T-helper 2 cell treated with Interferon-gamma antibody and Interleukin-4, amounts not matched to agents 5 μg/mL and 100 μg/mL, for 36 hours (primary cell): ENCODE data around the gene ADAMTS3.
"Not testable (repeated sequence)": the region's sequence is repeated elsewhere in the genome, so short reads cannot be mapped to it uniquely, and the experiment has no call there.

Experiments
- DNase-seq: peaks from one replicate; pipeline ENCODE4 v3.0.0; 2021; ENCODE audit warnings: low spot score
- H3K27ac Mint-ChIP-seq: one replicate; pipeline ENCODE4 v1.8.0; 2021; ENCODE audit warnings: mild to moderate bottlenecking, mixed read lengths
- H3K27me3 Mint-ChIP-seq: one replicate; pipeline ENCODE4 v1.8.0; 2021; ENCODE audit warnings: low read depth, mixed read lengths
- H3K36me3 Mint-ChIP-seq: one replicate; pipeline ENCODE4 v1.8.0; 2021; ENCODE audit warnings: low read depth, mixed read lengths
- H3K4me1 Mint-ChIP-seq: one replicate; pipeline ENCODE4 v1.8.0; 2021; ENCODE audit warnings: low read depth, mixed read lengths
- H3K4me3 Mint-ChIP-seq: one replicate; pipeline ENCODE4 v1.8.0; 2022; ENCODE audit warnings: mild to moderate bottlenecking, moderate library complexity, mixed read lengths
- H3K9me3 Mint-ChIP-seq: one replicate; pipeline ENCODE4 v1.8.0; 2021; ENCODE audit warnings: mixed read lengths

ADAMTS3 gene

DNA sequence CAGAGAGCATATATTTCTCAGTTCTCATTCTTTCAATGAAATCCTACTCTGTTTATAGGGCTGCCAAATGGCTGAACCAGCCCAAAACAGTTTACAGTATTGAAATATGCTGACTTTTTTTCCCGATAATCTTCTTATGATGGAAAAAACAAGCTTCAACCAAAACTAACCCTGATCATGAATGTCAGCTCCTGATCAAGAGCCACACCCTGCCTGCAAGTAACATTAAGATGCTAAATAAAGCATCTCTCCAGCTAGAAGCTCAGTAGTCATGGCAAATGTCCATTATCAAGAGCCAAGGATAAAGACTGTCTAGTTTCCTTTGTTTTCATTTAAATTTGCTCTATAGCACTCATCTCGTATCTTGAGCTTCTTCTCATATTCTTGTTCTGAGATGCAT is 136.0 kb downstream of the ADAMTS3 start:
- Mint-ChIP-seq H3K4me1 (no peaks in the 10 kb centered on the region), H3K36me3 (no peaks in the 10 kb centered on the region), H3K4me3 (no peak overlapping the region), H3K27ac (no peak overlapping the region), H3K9me3 (no peaks in the 10 kb centered on the region), H3K27me3 (no peaks in the 10 kb centered on the region)
- DNase-seq, result no peak

DNA sequence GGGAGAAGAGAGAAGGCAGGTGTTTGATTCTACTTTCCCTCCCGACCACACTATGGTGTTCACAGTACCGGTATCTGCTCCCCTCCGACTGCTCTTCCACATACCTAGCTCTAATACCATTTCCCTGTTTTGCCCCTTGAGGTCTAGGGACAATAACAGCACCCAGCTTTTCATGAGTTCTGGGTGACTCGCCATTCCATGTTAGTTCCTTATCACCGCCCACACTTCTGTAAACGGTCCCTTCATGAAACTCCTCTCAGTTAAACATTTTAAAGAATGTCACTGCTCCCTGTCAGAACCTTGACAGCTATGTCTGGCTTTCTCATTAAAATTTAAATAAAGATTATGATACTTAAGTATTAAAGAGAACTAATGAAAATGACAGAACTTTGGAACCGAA is 136.7 kb downstream of the ADAMTS3 start:
- no peaks in the 10 kb centered on the region for H3K4me1 Mint-ChIP-seq
- no peak overlapping the region for H3K27ac Mint-ChIP-seq
- DNase-seq, result no peak
- no peak overlapping the region for H3K4me3 Mint-ChIP-seq
- H3K36me3 Mint-ChIP-seq, result no peaks in the 10 kb centered on the region
- H3K9me3 Mint-ChIP-seq, result no peaks in the 10 kb centered on the region
- no peaks in the 10 kb centered on the region for H3K27me3 Mint-ChIP-seq

- H3K9me3 Mint-ChIP-seq, result no peaks in the 10 kb centered on the region
- H3K27me3 Mint-ChIP-seq, result no peaks in the 10 kb centered on the region
- no peak overlapping the region for H3K27ac Mint-ChIP-seq
- no peak overlapping the region for H3K4me3 Mint-ChIP-seq
- H3K4me1 Mint-ChIP-seq, result no peaks in the 10 kb centered on the region
- no peak for DNase-seq
- H3K36me3 Mint-ChIP-seq, result no peaks in the 10 kb centered on the region
Observed at GRCh38 chr4:72430988-72431387, 138.0 kb downstream of the ADAMTS3 start.

DNA sequence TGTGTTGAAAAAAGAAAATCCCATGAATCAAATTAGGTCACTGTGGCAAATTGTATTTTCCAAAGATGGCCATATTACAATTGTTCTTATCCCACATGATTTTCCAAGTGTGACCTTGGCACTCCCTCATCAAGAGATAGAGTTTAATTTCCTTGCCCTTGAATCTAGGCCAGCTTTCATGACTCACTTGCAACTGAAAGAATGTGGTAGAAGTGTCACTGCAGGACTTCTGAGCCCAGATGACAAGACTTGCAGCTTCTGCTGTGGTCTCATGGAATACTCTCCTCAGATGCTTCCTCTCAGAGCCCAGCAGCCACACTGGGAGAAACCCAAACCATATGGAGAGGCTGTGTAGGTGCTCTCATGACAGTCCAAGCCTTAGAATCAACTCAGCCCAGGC is 139.0 kb downstream of the ADAMTS3 start:
- Mint-ChIP-seq H3K27ac (no peak overlapping the region), H3K9me3 (no peaks in the 10 kb centered on the region), H3K27me3 (no peaks in the 10 kb centered on the region), H3K36me3 (no peaks in the 10 kb centered on the region), H3K4me1 (no peaks in the 10 kb centered on the region), H3K4me3 (no peak overlapping the region)
- DNase-seq, result no peak

DNA sequence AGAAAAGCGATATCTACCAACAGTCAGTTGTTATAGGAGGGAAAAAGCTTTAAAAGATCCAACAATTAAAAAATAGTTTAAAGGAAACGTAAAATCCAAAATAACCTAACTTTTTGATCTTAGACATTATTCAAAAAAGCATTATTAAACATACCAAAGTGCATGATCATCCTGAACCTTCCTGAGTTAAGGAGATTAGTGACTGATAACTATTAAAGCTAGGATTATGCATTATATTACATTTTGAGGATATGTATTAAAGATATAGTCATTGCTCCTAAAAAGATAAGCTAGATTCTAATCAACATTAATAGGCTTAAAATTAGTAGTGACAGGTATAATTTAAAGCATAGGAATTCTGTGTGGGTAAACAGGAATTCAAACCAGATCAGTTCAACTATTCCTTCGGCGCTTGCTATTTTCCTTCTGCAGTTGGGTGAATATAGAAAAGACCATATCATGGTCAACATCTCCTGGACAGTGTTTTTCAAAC is 139.6 kb downstream of the ADAMTS3 start:
- no peak overlapping the region for H3K27ac Mint-ChIP-seq
- H3K9me3 Mint-ChIP-seq, result no peaks in the 10 kb centered on the region
- no peaks in the 10 kb centered on the region for H3K4me1 Mint-ChIP-seq
- H3K4me3 Mint-ChIP-seq, result no peak overlapping the region
- no peak for DNase-seq
- H3K36me3 Mint-ChIP-seq, result no peaks in the 10 kb centered on the region
- H3K27me3 Mint-ChIP-seq, result no peaks in the 10 kb centered on the region

DNA sequence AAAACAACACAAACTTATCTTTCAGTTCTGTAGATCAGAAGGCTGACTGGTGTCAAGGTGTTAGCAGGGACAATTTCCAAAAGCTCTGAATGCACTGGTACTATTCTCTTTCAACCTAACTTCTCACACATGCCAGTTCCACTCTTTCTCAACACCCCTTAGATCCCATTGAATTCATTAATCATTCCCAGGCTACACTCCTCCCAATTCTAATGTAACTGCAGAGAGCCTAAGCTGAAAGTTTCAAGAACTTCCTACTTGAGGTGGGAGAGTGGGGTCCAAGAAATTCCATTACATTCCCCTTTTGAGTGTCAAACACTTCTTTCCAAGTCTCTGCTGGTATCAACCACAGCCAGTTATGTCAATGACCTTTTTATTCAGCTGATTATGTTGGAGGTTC is 142.0 kb downstream of the ADAMTS3 start:
- H3K4me3 Mint-ChIP-seq, result no peak overlapping the region
- H3K9me3 Mint-ChIP-seq, result no peaks in the 10 kb centered on the region
- DNase-seq, result no peak
- H3K36me3 Mint-ChIP-seq, result no peaks in the 10 kb centered on the region
- no peaks in the 10 kb centered on the region for H3K27me3 Mint-ChIP-seq
- no peak overlapping the region for H3K27ac Mint-ChIP-seq
- H3K4me1 Mint-ChIP-seq, result no peaks in the 10 kb centered on the region

DNA sequence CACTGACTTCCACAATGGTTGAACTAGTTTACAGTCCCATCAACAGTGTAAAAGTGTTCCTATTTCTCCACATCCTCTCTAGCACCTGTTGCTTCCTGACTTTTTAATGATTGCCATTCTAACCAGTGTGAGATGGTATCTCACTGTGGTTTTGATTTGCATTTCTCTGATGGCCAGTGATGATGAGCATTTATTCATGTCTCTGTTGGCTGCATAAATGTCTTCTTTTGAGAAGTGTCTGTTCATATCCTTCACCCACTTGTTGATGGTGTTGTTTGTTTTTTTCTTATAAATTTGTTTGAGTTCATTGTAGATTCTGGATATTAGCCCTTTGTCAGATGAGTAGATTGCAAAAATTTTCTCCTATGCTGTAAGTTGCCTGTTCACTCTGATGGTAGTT is 143.1 kb downstream of the ADAMTS3 start:
- not testable (repeated sequence) for H3K4me3 Mint-ChIP-seq, DNase-seq, H3K9me3 Mint-ChIP-seq, H3K4me1 Mint-ChIP-seq, H3K27me3 Mint-ChIP-seq, H3K36me3 Mint-ChIP-seq, H3K27ac Mint-ChIP-seq

DNA sequence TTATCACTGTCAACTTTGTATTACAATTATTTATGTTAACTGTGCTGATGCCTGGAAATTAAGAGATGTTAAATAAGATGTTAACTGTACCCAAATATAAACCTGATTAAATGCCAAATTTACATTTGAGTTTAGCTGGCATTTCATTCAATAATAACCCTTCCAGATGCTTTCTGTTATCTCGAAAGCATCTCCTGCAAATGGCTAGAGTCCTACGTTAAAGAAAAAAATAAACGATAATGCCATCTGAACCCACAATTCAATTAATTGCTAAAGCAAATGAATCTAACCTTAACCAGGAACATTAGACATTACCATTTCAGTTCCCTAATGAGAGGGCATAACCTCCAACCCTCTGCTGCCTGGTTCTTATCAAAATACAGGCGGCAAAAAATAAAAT is 145.0 kb downstream of the ADAMTS3 start:
- Mint-ChIP-seq H3K27ac (no peak overlapping the region), H3K4me3 (no peak overlapping the region), H3K36me3 (no peaks in the 10 kb centered on the region), H3K9me3 (no peaks in the 10 kb centered on the region), H3K27me3 (no peaks in the 10 kb centered on the region), H3K4me1 (no peaks in the 10 kb centered on the region)
- DNase-seq, result no peak

DNA sequence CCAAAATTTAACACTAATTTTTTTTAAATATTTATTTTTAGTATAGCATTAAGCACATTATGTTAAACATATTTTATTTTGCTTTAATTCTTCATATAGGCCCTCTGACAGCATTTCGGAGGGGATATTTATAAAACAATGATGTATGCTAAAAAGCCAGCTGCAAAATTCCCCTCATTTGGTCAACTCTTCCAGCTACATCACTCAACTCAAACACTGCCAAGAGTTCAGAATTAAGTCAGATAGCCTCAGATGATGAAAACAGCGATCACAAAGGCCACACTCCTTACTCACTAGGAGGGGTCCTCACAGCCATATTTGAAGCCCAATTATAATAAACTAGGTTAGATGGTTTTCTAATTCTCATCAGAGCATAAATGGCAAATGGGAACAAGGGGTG is 146.6 kb downstream of the ADAMTS3 start:
- Mint-ChIP-seq H3K4me3 (no peak overlapping the region), H3K36me3 (no peaks in the 10 kb centered on the region), H3K4me1 (no peaks in the 10 kb centered on the region), H3K27ac (no peak overlapping the region), H3K27me3 (no peaks in the 10 kb centered on the region), H3K9me3 (no peaks in the 10 kb centered on the region)
- DNase-seq, result no peak

DNA sequence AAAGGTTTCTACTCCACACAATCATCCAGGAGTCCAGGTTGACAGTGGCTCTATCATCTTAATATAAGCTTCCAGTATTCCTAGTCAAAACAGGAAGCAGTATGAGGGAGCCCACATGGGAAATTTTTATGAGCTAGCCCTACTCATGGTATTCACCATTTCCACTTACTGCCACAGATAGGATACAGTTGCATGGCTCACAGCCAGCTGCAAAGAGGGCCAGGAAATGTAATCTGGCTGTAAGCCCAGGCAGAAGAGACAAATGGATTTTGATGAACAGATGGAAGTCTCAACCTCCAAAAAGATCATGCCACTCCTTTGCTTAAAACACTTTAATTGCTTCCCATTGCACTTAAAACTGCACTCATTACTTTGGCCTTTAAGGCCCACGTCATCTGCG is 150.6 kb downstream of the ADAMTS3 start:
- Mint-ChIP-seq H3K4me1 (no peaks in the 10 kb centered on the region), H3K4me3 (no peak overlapping the region), H3K9me3 (no peaks in the 10 kb centered on the region), H3K36me3 (no peaks in the 10 kb centered on the region), H3K27me3 (no peaks in the 10 kb centered on the region), H3K27ac (no peak overlapping the region)
- DNase-seq, result no peak

DNA sequence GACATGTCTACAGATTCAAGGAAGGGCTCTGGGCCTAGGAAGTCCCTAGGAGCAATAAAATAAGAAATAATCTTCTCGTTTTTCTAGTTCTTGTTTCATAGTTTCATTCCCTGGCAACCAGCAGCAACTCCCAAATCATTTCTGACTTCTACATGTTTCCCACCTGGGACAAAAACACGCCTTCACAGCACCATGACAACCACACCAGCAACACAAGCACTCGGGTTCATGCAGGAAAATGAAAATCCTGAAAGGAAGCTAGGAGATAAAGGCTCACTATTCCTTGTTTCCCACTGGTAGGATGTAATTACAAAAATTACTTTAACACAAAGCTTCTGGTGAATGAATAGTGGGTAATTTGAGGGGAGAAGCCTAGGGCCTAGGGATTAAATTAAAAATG is 158.9 kb downstream of the ADAMTS3 start:
- H3K36me3 Mint-ChIP-seq, result no peaks in the 10 kb centered on the region
- H3K4me3 Mint-ChIP-seq, result no peak overlapping the region
- no peaks in the 10 kb centered on the region for H3K27me3 Mint-ChIP-seq
- no peak for DNase-seq
- H3K27ac Mint-ChIP-seq, result no peak overlapping the region
- H3K9me3 Mint-ChIP-seq, result no peaks in the 10 kb centered on the region
- no peaks in the 10 kb centered on the region for H3K4me1 Mint-ChIP-seq

- H3K36me3 Mint-ChIP-seq, result no peaks in the 10 kb centered on the region
- DNase-seq, result no peak
- no peak overlapping the region for H3K27ac Mint-ChIP-seq
- H3K27me3 Mint-ChIP-seq, result no peaks in the 10 kb centered on the region
- no peaks in the 10 kb centered on the region for H3K4me1 Mint-ChIP-seq
- no peaks in the 10 kb centered on the region for H3K9me3 Mint-ChIP-seq
- H3K4me3 Mint-ChIP-seq, result no peak overlapping the region
Observed at GRCh38 chr4:72408568-72408967, 160.5 kb downstream of the ADAMTS3 start.

DNA sequence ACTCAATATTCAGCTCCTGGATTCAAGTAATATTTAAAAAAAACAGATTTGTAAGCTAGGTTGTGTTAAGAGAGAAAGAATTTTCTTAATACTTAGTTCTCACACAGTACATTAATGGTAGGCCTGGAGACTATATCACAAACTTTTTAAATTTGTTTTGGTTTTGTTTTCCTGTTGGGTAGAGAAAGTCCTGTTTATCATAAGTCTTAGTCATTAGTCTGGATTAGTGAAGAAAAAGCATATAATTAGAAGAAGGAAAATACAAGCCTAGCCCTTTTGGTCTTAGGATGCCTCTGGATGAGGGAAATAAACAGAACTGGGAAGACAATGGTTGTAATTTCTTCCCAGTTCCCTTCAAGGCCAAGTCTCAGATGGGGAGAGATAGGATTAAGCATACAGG is 163.6 kb downstream of the ADAMTS3 start:
- Mint-ChIP-seq H3K36me3 (no peaks in the 10 kb centered on the region), H3K27me3 (no peaks in the 10 kb centered on the region), H3K9me3 (no peaks in the 10 kb centered on the region), H3K4me1 (no peaks in the 10 kb centered on the region), H3K4me3 (no peak overlapping the region), H3K27ac (no peak overlapping the region)
- DNase-seq, result no peak

GRCh38 chr4:72397314-72397713 is 171.7 kb downstream of the ADAMTS3 start:
- no peaks in the 10 kb centered on the region for H3K4me1 Mint-ChIP-seq
- H3K4me3 Mint-ChIP-seq, result no peak overlapping the region
- no peak for DNase-seq
- no peaks in the 10 kb centered on the region for H3K9me3 Mint-ChIP-seq
- H3K36me3 Mint-ChIP-seq, result no peaks in the 10 kb centered on the region
- H3K27ac Mint-ChIP-seq, result no peak overlapping the region
- H3K27me3 Mint-ChIP-seq, result no peaks in the 10 kb centered on the region

DNA sequence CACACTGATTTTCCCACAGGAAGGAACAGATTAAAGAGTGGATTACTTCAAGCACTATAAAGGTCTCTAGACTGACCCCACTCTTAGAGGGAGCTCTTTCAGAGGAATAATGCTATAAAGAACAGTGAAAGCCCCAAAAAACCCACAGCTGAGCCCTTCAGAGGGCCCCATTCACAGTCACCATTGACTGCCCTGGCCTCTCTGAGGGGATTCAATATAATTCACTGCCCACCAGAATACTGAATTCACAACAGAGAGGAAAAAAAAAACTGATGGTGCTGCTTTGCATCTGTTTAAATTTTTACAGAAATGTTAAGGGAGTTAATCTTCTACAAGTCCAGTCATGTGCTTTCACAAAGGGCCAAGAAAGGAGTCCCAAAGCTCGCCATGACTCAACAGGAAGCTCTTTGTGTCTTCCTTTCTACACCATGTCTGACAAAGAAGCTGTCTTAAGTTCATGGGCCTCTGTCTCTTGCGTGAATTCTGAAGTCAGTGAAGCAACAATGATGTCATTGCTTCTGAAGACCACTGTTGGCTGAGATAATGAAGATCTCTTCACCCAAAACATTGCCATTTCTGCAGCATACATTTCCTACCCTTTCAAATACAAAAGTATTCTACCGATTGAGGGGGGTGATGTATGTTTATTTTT is 174.9 kb downstream of the ADAMTS3 start:
- H3K27me3 Mint-ChIP-seq, result no peaks in the 10 kb centered on the region
- H3K36me3 Mint-ChIP-seq, result no peaks in the 10 kb centered on the region
- no peaks in the 10 kb centered on the region for H3K4me1 Mint-ChIP-seq
- DNase-seq, result no peak
- H3K27ac Mint-ChIP-seq, result no peak overlapping the region
- H3K9me3 Mint-ChIP-seq, result no peaks in the 10 kb centered on the region
- no peak overlapping the region for H3K4me3 Mint-ChIP-seq
